NB4 (cell line): ENCODE results near the gene CD276.

Experiments
- DNase-seq: peaks from one replicate; pipeline ENCODE4 v3.0.0; 2010; ENCODE audit warnings: low read depth
- H3K4me3 ChIP-seq: one replicate; pipeline ENCODE4 v1.5.1; 2011; ENCODE audit warnings: mild to moderate bottlenecking, low read depth, low read length, moderate library complexity
- CTCF ChIP-seq: IDR thresholded peaks from one replicate; pipeline ENCODE4 v1.5.1; 2012; ENCODE audit warnings: low read depth, low read length
- MAX ChIP-seq: IDR thresholded peaks from 2 replicates; pipeline ENCODE4 v1.6.1; 2011; ENCODE audit warnings: low read depth, low read length
- MYC ChIP-seq: IDR thresholded peaks from 2 replicates; pipeline ENCODE4 v1.6.1; 2011; ENCODE audit warnings: low read depth, low read length
- POLR2A ChIP-seq: IDR thresholded peaks from 2 replicates; pipeline ENCODE4 v1.6.1; 2011; ENCODE audit warnings: mild to moderate bottlenecking; ENCODE audit not compliant: insufficient read length; ENCODE audit errors: extremely low read depth

CD276 gene

GRCh38 chr15:73674587-73674986 lies 9.6 kb upstream of the CD276 start:
- TF ChIP-seq MAX (no peak), POLR2A (no peak), CTCF (no peak), MYC (no peak)
- H3K4me3 ChIP-seq, result no peak overlapping the region
- no peak for DNase-seq

- DNase-seq, result peak; percentile 38
- TF ChIP-seq POLR2A, result no peak
- TF ChIP-seq CTCF, result peak; percentile 57
- no peak for TF ChIP-seq MYC
- no peak for TF ChIP-seq MAX
- H3K4me3 ChIP-seq, result no peak overlapping the region
Measured at GRCh38 chr15:73677146-73677607, 7.0 kb upstream of the CD276 start.

GRCh38 chr15:73677733-73678132 lies 6.5 kb upstream of the CD276 start:
- no peak overlapping the region for H3K4me3 ChIP-seq
- DNase-seq, result no peak
- TF ChIP-seq MAX (no peak), CTCF (no peak), MYC (no peak), POLR2A (no peak)

- no peak overlapping the region for H3K4me3 ChIP-seq
- TF ChIP-seq MYC (no peak), POLR2A (no peak), MAX (no peak), CTCF (no peak)
- no peak for DNase-seq
Measured at GRCh38 chr15:73678498-73678897, 5.7 kb upstream of the CD276 start.

- no peak for TF ChIP-seq POLR2A
- TF ChIP-seq CTCF, result no peak
- TF ChIP-seq MYC, result no peak
- TF ChIP-seq MAX, result no peak
- H3K4me3 ChIP-seq, result no peak overlapping the region
- DNase-seq, result no peak
Measured at GRCh38 chr15:73679180-73679579, 5.0 kb upstream of the CD276 start.

GRCh38 chr15:73679964-73680363 lies 4.2 kb upstream of the CD276 start:
- TF ChIP-seq CTCF, result no peak
- TF ChIP-seq MAX, result no peak
- no peak for TF ChIP-seq POLR2A
- no peak for TF ChIP-seq MYC
- H3K4me3 ChIP-seq, result no peak overlapping the region
- DNase-seq, result no peak
